Measurements from ENCODE around the gene RBPJL. TPM values are rescaled to one million over a fixed set of nuclear protein-coding genes. Genes with fewer than 3 reads are reported as not detected.

RBPJL gene
- total and polyA plus RNA-seq, 2 of the 13 experiments (the other 11 are each of a cell fraction or from before 2014, with no cell fraction given), result not detected

DNA sequence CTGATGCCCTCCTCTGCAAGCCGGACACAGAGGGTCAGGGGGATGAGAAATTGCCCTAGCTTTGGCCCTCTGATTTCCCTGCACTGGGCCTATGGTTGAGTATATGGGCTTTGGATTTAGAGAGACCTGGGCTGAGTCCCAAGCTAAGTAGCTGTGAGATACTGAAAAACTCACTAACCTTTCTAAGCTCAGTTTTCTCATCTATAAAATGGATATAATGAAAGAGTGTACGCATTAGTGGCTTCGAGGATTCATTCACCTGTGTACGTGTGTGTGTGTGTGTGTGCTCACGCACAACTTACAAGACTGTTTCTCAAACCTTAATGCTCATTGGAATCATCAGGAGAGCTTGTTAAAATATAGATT lies 12.7 kb upstream of the RBPJL start:
- intact Hi-C loops (cut with micrococcal nuclease; ENCODE audit: unreplicated experiment), result loop anchor here (5.0 kb wide), 1 partner anchor 157 kb away; no protein-coding TSS in a partner anchor
- peak overlapping the region in 1 of 3 experiments; percentile 60; a peak in 1 of 6 replicates for H3K4me3 ChIP-seq (replicated peaks in 1 of 3; ENCODE audit: insufficient read depth in 1 of 3, low read depth in 2 of 3, low read length in 3 of 3)
- H3K27ac ChIP-seq (ENCODE audit: extremely low read length, insufficient read depth, low read length), result no peak overlapping the region
- H4K20me1 ChIP-seq (ENCODE audit: insufficient read depth, low read length), result no peaks in the 10 kb centered on the region
- peak overlapping the region; percentile 71 for H3K4me2 ChIP-seq (ENCODE audit: low read depth, low read length)
- BruUV-seq (replicated peaks), result no TSS peak
- peaks cover 2 to 53% of the 10 kb centered on the region in 2 experiments; a peak in 4 of 5 replicates for H3K27me3 ChIP-seq (ENCODE audit: control insufficient read depth in 1 of 2, insufficient read depth in 2 of 2, low read length in 2 of 2)
- DNase-seq (ENCODE audit: low spot score) (no peak), FAIRE-seq (no peak), ATAC-seq (no peak)
- H3K36me3 ChIP-seq (replicated peaks in 1 of 2; ENCODE audit: control insufficient read depth in 1 of 2, insufficient read depth in 2 of 2, low read length in 2 of 2), result no peaks in the 10 kb centered on the region
- POLR2A ChIA-PET, result interaction anchor here (1.0 kb wide), 1 partner anchor 160 kb away, joined by 3 read pairs; no protein-coding TSS in a partner anchor
- in situ Hi-C loops (cut with HindIII; ENCODE audit: extremely low pct_ligation_motif_present, low pct_unique_long_range_greater_than_20kb), result loop anchor here (10.0 kb wide), 1 partner anchor 279 kb away; no protein-coding TSS in a partner anchor
- H3K79me2 ChIP-seq (ENCODE audit: insufficient read depth, low read length), result no peaks in the 10 kb centered on the region
- H2AFZ ChIP-seq (ENCODE audit: low read length), result no peak overlapping the region
- CTCF ChIA-PET (ENCODE audit: low intra/inter-chr PET ratio, low total read pairs), result interaction anchor here (1.1 kb wide), 1 partner anchor 18 kb away, joined by 3 read pairs; no protein-coding TSS in a partner anchor
- peaks cover 16% of the 10 kb centered on the region; the same call in 1 of the 2 replicates for H3K4me1 ChIP-seq (ENCODE audit: insufficient read depth, low read length)
- H3K9me3 ChIP-seq (ENCODE audit: low read length), result no peaks in the 10 kb centered on the region
- no peak overlapping the region for H3K9ac ChIP-seq (ENCODE audit: insufficient read depth, low read depth, low read length)
- WGBS (ENCODE audit: low lambda C conversion rate), result 34% methylated on average over 5 of the region's 5 CpGs
- TF ChIP-seq NONO (IDR thresholded peaks at IDR 0.05) (no peak), NONO (CRISPR knock-in tag; conservative IDR thresholded peaks at IDR 0.05) (0 out of 2 replicates have a peak, but pooled peaks have one; percentile 4), NFE2L1 (CRISPR knock-in tag; IDR thresholded peaks at IDR 0.05; ENCODE audit: borderline replicate concordance) (0 out of 2 replicates have a peak, but pooled peaks have one; percentile 7), BRD4 (CRISPR knock-in tag; IDR thresholded peaks at IDR 0.05) (no peak), KAT8 (CRISPR knock-in tag; IDR thresholded peaks at IDR 0.05) (no peak), MXI1 (IDR thresholded peaks at IDR 0.05; ENCODE audit: borderline replicate concordance, low read depth, low read length) (no peak), ZNF34 (CRISPR knock-in tag; IDR thresholded peaks at IDR 0.05; ENCODE audit: borderline replicate concordance) (0 out of 2 replicates have a peak, but pooled peaks have one; percentile 15), ZNF33A (CRISPR knock-in tag; IDR thresholded peaks at IDR 0.05; ENCODE audit: borderline replicate concordance) (0 out of 2 replicates have a peak, but pooled peaks have one; percentile 12), LBX2 (CRISPR knock-in tag; IDR thresholded peaks at IDR 0.05; ENCODE audit: borderline replicate concordance) (0 out of 2 replicates have a peak, but pooled peaks have one; percentile 33), MEF2D (CRISPR knock-in tag; IDR thresholded peaks at IDR 0.05) (no peak), ZFP62 (CRISPR knock-in tag; IDR thresholded peaks at IDR 0.05) (no peak), ZNF232 (CRISPR knock-in tag; IDR thresholded peaks at IDR 0.05; ENCODE audit: borderline replicate concordance) (0 out of 2 replicates have a peak, but pooled peaks have one; percentile 36), ZKSCAN8 (CRISPR knock-in tag; IDR thresholded peaks at IDR 0.05; ENCODE audit: borderline replicate concordance) (no peak), POGK (CRISPR knock-in tag; conservative IDR thresholded peaks at IDR 0.05) (no peak), TEAD2 (CRISPR knock-in tag; IDR thresholded peaks at IDR 0.05) (no peak), MIER3 (CRISPR knock-in tag; IDR thresholded peaks at IDR 0.05; ENCODE audit: borderline replicate concordance) (0 out of 2 replicates have a peak, but pooled peaks have one; percentile 1)
- TF ChIP-seq, protein P1, sequence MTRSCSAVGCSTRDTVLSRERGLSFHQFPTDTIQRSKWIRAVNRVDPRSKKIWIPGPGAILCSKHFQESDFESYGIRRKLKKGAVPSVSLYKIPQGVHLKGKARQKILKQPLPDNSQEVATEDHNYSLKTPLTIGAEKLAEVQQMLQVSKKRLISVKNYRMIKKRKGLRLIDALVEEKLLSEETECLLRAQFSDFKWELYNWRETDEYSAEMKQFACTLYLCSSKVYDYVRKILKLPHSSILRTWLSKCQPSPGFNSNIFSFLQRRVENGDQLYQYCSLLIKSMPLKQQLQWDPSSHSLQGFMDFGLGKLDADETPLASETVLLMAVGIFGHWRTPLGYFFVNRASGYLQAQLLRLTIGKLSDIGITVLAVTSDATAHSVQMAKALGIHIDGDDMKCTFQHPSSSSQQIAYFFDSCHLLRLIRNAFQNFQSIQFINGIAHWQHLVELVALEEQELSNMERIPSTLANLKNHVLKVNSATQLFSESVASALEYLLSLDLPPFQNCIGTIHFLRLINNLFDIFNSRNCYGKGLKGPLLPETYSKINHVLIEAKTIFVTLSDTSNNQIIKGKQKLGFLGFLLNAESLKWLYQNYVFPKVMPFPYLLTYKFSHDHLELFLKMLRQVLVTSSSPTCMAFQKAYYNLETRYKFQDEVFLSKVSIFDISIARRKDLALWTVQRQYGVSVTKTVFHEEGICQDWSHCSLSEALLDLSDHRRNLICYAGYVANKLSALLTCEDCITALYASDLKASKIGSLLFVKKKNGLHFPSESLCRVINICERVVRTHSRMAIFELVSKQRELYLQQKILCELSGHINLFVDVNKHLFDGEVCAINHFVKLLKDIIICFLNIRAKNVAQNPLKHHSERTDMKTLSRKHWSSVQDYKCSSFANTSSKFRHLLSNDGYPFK (CRISPR knock-in tag; IDR thresholded peaks at IDR 0.05; ENCODE audit: borderline replicate concordance), result peak; percentile 4; the same call in 1 of the 2 replicates

All from HepG2 (cell line).